AG08395 (cell line): Measurements from ENCODE around the gene KLC3.

Experiments
- DNase-seq: peaks from one replicate; pipeline ENCODE4 v3.0.0; 2012; ENCODE audit warnings: mixed read lengths, low spot score

Gene KLC3

DNA sequence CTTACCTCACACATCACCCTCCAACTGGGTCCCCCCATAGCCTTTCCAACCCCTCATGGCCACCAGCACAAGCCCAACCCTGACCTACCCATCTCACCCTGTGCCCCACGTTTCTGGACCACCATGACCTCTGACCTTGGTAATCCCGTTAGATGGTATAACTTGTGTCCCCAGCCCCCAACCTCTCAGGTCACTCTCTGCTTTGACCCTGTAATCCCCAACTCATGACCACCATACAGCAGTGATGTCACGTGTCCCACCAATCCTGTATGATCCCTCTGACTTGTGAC, 8.5 kb downstream of the KLC3 start:
- no peak for DNase-seq

DNA sequence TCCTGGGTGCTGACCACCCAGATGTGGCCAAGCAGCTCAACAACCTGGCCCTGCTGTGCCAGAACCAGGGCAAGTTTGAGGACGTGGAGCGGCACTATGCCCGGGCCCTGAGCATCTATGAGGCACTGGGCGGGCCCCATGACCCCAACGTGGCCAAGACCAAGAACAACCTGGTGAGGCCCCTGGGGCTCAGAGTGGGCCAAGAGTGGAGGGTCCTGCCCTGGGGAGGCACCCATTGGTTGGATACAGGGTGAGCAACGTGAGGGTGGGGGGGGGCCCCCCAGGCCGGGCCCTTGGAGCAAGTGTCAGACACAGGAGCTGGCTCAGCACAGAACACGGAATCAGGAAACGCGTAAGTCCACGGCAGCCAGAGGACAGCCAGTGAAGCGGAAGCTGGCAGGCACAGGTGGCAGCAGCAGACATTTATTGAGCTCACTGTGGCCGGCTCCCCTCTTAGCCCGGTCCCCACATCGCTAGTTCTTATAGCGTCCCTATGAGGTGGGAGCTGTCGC, 8.9 kb downstream of the KLC3 start:
- no peak for DNase-seq

DNA sequence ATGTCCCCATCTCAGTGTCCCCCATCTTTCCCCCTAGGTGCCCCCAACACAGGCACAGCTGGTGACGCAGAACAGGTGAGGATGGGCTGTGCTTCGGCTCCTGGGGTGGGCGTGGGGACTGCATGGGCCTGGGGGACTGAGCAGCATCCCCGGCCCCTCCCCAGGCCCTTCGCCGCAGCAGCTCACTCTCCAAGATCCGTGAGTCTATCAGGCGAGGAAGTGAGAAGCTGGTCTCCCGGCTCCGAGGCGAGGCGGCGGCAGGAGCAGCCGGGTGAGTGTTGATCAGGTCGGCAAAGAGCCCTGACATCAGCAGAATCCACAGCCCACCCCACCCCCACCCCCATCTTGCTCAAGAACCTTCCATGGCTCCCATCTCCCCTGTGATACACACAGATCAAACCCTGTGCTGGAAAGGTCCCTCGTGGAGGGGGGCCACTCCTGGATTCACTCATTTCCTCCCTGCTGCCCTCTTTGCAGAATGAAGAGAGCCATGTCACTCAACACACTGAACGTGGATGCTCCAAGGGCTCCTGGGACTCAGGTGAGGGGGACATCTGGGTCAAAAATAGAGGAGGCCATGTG, 10.0 kb downstream of the KLC3 start:
- DNase-seq = no peak

DNA sequence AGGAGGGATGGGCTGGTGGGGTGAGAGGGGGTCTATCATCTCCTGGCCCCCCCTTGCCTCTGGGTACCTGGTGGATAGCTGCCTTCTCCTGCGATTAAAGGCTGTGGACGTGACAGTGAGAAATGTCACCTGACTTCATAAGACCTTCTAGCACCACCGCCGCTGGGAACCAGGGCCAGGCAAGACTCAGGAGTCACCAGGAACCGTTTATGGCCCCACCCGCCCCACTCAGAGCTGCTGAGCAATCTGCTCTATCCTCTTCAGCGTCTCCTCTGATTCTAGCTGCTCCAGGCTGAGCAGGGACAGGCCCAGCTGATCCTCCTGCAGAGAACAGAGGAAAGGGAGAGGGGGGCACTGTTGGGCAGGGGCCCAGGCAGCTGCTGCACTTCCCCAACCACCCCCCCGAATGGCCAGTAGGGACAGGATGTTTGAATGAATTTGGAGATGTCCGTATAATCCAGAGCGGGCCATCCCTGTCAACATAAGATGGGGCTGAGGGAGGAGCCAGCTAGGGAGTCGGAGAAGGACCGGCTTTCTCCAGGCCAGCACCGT, 10.9 kb downstream of the KLC3 start:
- DNase-seq = no peak

DNA sequence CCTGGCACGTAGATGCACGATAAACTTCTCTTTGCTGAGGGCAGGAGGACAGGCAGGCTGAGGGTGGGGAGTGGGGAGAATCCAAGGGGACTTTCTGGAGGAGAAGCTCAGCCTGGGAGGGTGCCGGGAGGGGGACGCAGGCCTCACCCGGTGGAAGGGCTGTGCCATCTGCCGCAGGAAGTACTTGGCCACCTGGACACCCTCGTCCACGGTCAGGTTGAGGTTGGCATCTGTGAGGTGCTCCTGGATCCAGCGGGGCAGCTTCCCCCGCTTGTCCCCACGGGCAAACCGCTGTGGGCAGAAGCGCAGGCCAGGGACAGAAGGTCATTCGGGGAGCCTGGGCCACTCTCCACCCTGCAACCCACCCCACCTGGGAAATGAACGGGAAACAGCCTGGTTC, 11.5 kb downstream of the KLC3 start:
- no peak for DNase-seq

DNA sequence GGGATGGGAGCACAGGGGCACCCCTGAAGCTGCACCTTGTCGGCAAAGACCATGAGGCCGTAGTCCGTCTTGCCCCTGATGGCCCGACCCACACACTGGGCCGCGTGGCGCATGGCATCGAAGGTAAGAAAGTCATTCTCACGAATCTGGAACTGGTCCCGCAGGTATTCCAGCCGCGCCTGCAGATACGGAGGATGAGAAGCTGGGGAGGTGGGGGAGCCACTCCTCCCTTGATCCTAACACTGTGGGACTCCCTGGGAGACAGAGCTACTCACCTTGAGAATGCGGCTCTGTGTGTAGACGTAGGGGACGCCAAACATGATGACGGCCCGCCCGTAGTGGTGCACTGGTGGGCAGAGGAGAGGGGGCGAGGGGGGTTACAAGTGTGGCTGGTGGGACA, 11.9 kb downstream of the KLC3 start:
- no peak for DNase-seq

DNA sequence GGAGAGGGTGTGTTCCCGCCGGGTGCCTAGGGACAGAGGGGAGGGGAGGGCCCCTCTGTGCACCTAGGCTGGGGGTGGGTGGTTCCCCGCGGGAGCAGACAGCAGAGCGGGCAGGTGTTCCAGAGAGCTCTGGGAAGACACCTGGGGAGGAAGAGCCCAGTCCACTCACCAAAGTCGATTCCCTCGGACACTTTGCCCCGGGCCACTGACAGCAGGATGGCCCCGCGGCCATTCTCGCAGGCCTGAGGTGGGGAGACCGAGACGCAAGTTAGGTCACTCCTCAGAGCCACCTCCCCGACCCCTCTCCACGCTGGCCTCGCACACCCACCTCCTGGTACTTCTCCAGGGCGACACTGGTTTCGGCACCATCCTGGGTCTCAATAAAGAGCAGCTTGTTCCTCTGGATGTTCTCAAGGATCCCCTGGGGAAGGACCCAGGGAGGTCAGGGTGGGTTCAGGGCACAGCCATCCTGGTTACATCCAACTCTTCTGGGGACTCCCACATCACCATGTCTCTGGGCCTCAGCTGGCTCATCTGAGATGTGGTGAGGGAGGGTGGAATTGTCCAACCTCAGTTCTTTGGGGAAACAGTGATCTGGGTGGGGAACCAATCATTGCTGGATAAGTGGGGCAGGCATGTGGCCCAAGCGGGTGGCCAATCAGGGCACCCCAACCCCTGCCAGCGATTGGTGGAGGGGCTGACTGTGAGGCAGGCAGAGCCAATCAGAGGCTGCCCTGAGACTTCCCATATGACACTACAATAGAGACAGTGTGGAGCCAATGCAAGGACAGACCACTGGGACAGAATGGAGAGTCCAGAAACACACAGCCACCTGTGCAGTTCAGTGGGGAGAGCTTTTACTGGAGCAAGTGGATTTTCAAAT, 12.6 kb downstream of the KLC3 start:
- DNase-seq = no peak

DNA sequence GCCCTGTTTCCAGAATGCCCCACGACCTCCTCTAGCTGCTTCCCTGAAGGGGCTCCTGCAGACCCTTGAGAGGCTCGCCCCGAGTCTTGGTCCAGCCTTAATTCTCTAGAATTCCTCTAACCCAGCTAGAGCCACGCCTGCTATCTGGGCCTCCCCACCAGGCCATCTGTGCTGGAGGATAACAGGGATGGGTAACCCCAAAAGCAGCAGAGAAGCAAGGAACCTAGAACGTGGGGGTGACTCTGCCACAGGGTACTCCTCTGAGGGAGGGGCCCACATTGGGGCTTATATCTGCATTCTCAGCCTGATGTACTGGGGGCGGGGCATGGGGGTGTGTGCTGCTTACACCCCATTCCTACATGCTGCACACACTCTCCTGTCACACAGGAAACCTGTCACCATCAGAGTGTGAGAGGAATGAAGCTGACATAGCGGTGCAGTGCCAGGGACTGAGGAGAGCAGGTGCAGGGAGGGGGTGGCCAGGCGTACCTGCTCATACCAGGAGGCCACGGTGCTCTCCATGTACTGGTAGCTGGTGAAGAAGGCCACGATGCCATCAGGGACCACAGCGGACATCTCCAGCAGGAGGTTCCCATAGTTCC, 13.8 kb downstream of the KLC3 start:
- no peak for DNase-seq

DNA sequence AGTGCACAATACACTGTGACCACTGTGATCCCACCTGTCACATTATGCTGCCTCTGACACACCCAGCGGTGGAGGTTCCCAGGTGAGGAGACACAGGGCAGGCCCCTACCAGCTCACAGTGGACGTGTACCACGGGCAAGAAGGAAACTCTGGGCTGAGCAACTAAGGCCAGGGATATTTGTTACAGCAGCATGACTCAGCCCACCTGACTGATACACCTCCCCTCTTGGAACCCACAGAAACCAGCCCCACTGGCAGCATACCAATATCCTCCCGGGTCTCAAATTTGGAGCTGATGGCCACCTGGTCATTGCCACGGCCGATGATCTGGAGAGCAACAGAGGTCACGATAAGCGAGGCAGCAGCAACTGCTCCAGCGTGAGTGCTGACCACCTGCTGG, 14.9 kb downstream of the KLC3 start:
- no peak for DNase-seq

DNA sequence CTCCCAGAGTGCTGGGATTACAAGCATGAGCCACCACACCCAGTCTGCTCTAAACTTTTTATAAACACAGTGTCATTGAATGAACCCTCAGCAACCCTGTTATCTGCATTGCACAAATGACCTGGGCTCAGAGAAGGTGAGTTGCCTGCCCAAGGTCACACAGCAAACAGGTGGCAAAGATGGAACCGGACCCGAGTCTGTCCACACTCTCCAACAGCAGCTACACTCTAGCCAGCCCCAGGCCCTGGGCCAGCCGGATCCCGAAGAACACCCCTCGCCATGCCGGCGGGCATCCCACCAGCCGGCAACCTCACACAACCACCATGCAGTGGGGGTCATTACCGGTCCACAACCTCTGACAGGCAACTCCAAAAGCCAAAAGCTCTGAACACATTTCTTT, 15.4 kb downstream of the KLC3 start:
- DNase-seq = no peak

DNA sequence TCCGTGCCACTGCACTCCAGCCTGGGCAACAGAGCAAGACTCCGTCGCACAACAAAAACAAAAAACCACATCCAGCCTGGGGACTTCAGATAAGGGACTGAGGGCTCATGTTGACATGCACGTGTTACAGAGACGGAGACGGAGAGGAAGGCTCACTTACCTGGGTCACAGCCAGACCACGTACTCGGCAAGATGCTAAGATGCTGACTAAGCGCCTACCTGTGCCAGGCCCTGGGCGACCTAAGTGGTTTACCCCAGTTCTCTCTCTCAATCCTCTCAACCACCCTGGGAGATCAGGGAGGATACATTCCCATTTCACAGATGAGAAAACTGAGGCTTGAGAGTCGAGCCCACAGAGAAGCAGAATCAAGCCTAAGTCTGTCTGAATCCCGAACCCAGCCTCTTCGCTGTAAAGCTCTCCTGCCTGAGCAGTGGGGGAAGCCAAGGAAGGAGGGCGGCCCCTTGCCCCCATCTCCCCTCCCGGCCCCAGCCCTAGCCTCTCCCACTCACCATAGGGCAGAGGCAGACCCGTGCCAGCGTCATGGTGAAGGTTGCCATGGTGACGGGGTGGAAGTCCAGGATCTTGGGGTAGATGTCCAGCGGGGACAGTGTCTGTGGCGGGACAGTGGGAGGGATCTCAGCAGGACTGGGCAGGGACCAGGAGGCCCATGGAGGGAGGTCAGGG, 16.4 kb downstream of the KLC3 start:
- no peak for DNase-seq

DNA sequence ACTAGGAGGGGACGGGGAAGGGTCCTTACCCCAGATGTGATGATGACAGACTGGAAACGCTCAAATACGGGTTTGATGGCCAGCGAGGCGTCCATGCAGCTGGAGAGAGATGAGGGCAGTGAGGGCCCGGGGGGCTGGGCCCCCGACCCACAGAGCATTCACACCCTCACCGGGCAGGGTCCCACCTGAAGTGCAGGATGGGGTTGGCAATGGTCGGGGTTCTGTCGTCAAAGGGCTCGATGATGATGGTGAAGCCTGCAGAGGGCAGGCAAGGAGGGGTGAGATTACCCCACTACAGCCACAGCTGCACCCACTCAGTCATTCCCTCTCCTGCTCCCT, 16.9 kb downstream of the KLC3 start:
- no peak for DNase-seq

DNA sequence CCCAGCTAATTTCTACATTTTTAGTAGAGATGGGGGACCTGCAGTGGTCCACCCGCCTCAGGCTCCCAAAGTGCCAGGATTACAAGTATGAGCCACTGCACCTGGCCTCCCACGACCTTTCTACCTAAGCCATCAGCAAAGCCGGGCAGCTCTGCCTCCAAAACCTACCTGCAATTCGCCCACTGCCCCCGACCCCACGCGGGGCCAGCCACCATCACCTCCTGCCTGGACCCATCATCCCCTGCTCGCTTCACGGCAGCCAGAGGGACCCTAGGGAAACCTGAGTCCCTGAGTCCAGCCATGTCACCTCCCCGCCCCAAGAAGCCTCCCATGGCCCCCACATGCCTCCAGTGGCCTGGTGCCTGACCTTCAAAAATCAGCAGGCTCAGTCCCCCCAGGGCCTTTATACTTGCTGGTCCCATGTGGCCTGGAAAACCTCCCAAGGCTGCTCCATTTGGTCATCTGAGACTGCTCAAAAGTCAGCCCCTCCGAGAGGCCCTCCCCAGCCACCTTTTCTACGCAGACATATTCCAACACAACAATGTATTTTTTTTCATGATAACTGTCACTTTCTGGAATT, 17.8 kb downstream of the KLC3 start:
- no peak for DNase-seq

DNA sequence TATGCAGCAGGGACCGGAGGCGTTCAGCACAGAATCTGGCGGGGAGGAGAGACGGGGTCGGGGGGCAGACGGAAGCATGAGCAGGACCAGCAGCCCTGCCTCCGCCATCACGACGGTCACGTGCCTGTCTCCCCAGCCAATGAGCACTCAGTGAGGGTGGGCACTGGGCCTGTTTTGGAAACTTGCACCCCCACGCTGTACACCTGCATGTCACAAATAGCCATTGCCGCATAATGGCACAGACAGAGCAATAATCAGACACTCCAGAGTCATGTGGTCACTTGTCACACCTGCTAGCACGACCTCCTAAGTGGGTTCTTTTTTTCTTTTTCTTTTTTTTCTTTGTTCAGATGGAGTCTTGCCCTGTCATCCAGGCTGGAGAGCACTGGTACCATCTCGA, 21.1 kb downstream of the KLC3 start:
- DNase-seq = no peak

DNA sequence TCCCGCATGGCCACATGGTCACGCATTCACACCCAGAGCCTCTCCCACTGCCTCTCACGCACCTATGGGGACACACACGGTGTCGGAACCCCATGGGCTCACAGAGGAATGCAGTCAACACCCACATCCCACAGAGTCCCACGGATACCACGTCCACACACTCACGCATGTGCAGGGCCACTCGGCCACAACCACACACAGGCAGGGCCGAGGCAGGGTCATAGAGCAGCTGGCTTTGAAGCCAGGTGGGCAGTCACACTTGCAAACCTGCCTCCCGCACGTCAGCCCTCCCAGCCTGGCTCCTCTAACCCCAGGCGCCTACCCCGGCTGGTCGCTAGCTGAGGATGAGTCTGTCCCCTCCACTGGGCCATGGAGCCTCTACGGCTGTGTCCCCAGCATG, 21.7 kb downstream of the KLC3 start:
- no peak for DNase-seq

DNA sequence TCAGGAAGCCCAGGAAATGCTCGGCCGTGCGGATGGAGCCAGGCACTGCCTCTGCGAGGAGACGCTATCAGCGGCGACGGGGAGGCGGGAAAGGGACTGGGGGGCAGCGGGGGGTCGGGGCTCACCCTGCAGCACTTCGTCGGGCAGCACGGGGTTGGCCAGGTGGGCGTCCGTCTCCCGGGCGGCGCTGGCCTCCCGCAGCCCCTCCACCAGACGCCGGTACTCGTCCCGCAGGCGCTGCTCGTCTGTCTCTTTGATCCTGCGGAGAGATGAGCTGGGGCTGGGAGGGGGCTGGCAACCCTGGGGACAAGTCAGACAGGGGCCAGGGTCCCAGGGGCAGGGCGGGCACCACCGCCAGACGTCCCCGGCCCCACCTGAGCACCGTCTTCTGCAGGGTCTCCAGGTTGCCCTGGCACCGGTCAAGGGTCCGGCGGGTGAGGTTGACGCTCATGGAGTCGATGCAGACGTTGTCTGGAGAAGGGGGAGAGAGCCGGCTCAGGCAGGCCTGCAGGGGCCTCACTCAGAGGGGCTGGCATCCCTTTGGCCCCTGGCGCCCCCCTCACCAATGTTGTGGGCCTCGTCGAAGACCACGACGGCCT, 23.4 kb downstream of the KLC3 start:
- DNase-seq = no peak

DNA sequence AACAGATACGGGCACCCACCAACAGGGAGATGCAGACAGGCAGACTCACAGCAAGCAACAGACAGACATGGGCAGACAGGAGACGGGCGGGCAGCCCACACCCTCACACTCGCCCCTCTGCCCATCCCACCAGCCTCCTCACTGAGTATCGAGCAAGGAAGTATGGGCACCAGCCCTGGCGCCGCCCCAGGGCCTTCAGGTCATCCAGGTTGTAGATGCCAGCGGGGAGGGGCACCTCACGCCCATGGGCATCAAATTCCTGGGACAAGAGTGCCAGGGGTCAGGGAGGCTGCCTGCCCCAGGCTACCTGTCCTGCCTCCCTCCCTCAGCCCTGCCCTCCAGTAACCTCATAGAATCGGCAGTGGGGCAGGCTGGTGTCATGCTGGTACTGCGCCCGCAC, 24.1 kb downstream of the KLC3 start:
- DNase-seq = no peak

DNA sequence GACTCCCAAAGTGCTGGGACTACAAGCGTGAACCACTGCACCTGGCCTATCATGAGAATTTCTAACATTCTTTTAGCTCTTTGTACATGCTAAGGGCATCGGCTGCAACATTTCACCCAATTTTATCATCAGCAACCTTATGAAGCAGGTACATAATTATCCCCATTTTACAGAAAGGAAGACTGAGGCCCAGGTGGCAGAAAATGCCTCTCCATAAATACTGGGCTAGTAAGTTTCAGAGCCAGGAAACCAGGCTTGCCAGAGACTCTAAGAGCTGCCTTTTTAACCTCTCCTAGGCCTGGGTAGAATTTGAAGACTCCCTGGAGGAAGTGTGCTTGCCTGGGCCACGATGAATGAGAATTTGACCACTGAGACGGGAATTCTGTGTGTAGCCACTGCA, 27.6 kb downstream of the KLC3 start:
- DNase-seq = no peak

DNA sequence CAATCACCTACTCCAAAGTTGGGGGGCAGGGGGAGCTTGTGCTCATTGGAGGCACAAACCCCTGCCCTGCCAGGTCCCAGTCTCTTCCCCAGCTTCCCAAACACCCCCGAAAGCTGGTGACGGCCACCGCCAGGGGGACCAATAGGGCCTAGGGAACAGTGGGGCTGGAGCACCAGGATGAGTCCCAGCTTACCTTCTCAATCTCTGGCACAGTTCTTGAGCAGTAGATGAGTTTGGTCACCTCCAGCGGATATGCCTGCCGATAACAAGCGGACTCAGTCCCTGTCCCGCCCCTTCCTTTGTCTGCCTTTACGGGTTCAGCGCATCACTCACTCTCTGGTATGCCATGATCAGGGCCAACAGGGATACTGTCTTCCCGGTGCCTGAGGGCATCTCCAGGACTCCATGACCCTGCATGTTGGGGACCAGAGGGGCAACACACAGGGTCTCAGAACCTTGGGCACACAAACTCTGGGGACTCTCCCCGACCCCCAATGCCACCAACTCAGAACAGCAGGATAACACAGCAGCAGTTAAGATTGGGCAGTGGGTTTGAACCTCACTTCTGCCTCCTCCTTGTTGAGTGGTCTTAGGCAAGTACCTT, 28.3 kb downstream of the KLC3 start:
- no peak for DNase-seq

DNA sequence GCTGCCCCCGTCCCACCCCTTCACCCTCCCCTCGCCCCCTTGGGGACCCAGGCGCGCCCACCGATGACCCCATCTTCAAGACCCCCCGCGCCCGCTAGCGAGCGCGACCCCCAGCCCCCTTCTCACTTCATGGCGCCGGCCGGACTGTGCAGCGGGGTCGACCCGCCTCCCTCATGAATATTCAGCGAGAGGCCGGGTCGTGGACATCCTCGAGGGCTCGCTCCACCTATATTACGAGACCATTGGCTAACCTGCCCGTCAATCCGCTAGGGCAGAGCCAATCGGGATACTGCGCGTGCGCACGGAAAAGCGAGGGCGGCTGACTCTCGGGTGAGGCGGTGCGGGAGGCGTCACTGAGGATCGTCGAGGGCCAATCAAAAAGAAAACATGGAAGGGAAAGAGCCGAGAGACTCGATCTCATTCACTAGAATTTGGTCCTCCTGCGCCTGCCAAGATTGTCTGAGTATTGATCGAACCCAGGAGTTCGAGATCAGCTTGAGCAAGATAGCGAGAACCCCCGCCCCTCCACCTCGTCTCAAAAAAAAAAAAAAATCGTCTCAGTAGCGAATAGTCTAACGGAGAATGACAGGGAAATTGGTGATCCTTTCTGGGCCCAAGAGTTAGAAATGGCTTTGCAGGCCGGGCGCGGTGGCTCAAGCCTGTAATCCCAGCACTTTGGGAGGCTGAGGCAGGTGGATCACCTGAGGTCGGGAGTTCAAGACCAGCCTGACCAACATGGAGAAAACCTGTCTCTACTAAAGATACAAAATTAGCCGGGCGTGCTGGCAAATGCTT, 30.1 kb downstream of the KLC3 start, which contains the start of gene ERCC2:
Gene ERCC2 (minus strand): TSS at position 164 of the 795 bp plus-strand sequence. CDS start 33 bp downstream, at position 131.
- peak; percentile 100 for DNase-seq
